Frontal cortex (tissue), 4 donors: ENCODE data around the gene CLEC18B. TPM values are rescaled to one million over a fixed set of nuclear protein-coding genes. Genes with fewer than 3 reads are reported as not detected.
A peak's percentile ranks its signal among the peaks of the same experiment; 100 is the strongest.
"Not testable (repeated sequence)": the region's sequence is repeated elsewhere in the genome, so short reads cannot be mapped to it uniquely, and the experiment has no call there.

Experiments used
- DNase-seq, 2 donors: peaks; one replicate each; pipeline ENCODE4 v3.0.0; 2012; ENCODE audit warnings: low spot score in 2 of 2
- FAIRE-seq: peaks from 2 replicates; lab custom pipeline; 2012; peaks lifted over from hg19 to GRCh38; lab: Jason Lieb, UNC
- total RNA-seq: library from RNA; depleted of rRNA; stranded (reverse); fragments of >200 nt; gene quantifications from one replicate; pipeline ENCODE4 v1.2.3, GENCODE V29; 2014
- donor health status: control.
- donor health status: control.
- donor health status: control.

CLEC18B gene
- total RNA-seq, 1 donor from 2014 or later, result 0.82 TPM

DNA sequence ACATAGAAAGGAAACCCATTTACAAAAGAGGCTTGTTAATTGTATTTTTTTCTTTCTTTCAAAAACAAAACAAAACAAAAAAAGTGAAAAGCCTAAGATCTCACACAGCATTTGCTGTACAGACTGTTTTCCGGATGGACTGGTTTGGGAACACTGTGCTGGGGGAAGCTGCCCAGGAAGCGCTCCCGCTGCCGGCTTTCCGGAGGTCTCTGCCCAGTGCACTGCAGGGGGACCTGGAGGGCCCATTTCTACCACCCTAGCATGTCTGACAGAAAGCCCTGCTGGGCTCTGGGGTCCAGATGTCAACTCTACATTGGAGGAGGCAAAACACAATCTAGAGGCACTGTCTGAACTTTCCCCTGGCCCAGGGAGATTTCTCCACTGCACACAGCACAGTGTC lies 26.3 kb upstream of the CLEC18B start:
- DNase-seq (no peak), FAIRE-seq (no peak)

DNA sequence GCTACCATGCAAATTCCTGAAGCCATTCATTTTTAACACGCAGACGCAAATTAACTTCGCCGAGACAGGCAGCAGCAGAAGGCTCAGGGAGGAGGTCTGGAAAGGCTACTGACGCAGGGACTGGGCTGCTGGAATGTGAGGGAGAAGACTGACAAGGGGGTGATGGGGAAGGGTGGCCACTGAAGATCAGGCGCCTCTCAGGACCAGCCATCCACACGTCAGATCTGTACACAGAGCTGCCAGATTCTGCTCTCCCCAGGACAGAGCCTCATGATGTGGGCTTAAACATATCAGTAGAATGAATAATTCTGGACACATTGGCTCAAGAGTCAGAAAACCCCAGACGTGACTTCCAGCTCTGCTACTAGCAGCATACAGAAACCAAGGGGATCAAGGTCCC lies 25.6 kb upstream of the CLEC18B start:
- FAIRE-seq, result no peak
- no peak for DNase-seq

DNA sequence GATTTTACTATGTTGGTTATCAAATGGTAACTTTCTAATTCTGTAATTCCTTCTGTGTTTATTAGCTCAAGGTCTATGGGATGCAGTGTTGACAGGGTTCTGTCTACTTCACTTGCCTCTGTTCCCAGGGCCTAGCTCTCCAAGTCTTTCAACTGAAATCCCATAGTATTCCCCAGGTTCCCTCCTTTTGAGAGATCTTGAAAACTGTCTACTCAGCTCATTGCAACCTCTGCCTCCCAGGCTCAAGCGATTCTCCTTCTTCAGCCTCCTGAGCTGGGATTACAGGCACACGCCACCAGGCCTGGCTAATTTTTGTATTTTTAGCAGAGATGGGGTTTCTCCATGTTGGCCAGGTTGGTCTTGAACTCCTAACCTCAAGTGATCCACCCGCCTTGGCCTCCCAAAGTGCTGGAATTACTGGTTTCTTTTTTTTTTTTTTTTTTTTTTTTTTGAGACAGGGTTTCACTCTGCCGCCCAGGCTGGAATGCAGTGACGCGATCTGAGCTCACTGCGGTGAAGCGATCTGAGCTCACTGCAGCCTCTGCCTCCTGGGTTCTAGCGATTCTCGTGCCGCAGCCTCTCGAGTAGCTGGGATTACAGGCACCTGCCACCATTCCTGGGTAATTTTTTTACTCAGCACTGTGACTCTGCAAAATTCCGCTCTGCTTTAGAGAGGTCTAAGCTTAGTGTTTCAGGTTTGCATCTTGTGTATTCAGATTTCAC lies 22.5 kb upstream of the CLEC18B start:
- FAIRE-seq, DNase-seq: not testable (repeated sequence)

DNA sequence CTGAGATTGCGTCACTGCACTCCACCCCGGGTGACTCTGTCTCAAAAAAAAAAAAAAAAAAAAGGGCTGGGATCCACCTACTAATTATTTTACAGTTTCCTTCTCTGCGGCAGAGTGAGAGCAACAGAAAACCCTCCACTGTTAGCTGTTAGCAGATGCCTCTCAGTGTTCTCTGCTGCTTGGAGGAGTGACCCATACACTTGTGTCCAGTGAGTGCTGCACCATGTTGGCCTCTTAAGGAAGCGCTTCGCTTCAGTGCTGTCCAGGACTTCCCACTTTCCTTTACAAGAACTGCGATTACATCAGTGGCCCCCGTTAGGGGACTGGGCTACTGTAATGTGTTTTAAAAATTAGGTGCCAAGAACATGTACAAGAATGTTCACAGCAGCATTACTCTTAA lies 18.4 kb upstream of the CLEC18B start:
- no peak for DNase-seq
- no peak for FAIRE-seq

DNA sequence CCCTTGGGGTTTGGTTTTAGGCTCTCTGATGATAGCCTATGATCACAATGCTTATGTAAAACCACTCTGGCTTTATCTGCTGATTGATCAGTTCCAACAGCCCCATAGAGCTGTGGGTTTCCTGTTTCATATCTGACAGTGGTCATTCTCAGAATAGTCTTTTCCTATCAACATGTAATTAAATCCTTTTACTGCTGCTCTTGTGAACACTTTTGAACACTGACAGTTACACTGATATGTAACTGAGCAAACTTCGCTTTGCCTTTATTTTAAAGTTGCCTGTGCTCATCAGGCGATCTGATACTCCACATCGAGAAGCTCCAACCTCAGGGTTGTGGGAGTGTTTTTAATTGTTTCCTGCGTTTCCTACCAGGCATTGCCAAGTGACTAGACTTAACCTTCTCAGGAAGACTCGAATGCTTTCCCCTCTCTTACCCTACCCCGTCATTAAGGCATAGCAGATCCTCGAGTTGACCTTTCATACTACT lies 17.3 kb upstream of the CLEC18B start:
- no peak for FAIRE-seq

DNA sequence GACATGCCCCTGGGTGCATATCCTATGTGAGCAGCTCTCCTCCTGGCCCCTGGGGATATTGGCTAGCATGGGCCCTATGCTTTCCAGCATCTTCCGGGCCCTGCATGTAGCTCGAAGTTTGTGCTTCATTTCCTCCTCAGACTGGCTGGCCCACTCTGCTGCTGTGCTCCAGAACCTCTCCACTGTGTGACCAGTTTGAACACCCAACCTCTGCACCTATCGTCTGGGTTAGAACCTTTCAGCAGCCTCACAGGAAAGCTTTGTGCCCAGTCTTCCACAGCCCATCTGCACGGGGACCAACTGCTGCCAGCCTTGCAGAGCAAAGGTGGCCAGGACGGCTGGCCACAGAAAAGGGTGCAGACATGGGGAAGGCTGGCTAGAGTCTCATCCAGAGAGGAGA lies 10.2 kb upstream of the CLEC18B start:
- FAIRE-seq (no peak), DNase-seq (no peak)

More for the DNA sequence above, 17.3 kb upstream of the CLEC18B start:
- no peak for DNase-seq

DNA sequence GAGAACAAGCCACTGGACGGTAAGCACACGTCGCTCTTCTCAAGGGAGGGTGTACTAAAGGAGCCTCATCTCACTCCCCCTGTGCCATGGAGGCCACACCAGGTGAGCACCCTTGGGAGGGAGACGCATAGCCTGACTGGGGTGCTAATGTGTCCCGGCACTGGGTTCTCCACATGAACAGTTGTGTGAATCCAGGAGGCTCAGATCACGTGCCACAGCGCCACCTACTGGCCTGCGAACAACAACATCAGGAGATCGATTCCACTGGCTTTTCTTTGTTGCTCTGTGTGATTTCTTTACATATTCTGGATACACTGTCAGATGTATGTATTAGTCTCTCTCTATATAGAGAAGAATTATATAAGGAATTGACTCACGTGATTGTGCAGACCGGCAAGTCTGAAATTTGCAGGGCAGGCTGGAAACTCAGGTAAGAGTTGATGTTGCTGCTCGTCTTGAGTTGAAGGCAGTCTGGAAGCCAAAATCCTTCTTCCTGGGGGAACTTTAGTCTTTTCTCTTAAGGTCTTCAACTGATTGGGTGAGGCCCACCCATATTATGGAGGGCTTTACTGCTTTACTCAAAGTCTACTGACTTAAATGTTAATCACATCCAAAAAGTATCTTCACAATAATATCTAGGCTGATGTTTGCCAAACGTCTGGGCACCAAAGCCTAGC lies 8.9 kb upstream of the CLEC18B start:
- FAIRE-seq, result not testable (repeated sequence)
- DNase-seq, result peak in 1 of 2 donors; percentile 28

DNA sequence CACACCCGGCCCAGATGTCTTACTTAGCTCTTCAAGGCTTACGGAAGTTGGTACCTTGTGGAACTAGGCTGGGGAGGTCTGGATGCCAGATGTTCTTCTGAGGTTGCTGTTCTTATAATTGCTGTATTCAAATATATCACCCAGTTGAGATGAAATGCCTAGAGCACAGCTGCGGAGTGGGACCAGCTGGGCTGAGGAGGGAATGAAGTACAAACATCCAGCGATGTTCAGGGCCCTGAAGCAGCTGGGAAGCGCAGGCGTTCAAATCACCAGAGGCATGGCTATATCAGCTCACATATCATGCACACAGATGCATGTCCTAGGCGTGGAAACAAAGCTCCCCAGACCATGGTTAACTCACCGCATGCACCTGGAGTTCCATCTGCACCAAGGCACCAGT lies 7.2 kb upstream of the CLEC18B start:
- FAIRE-seq, DNase-seq: not testable (repeated sequence)

DNA sequence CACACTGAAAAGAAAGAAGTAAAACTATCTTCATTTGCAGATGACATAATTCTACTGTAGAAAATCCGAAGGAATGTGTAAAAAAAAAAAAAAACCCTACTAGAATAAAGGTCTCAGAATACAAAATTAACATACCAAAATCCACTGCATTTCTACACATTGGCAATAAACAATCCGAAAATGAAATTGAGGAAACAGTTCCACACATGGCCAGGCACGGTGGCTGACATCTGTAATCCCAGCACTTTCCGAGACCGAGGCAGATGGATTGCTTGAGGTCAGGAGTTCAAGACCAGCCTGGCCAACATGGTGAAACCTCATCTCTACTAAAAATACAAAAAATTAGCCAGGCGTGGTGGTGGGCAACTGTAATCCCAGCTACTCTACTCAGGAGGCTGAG lies 4.5 kb upstream of the CLEC18B start:
- FAIRE-seq, DNase-seq: not testable (repeated sequence)

DNA sequence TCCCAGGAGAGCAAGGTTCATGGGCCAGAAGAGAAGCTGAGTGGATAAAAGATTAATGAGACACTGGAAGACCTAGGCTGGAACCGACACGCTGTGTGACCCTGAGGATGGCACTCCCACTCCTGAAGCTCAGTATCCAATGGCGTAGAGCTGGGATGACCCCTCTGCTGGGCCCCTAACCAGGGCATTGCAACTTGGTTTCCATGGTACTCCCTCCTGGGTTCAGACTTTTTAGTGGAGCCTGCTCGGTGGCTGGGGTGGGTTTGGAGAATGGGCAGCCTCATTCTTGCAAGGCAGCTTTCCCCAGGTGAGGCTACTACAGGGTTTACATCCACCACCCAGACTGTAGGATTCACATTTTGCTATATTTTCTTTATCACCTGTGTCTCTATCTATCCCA lies 2.4 kb upstream of the CLEC18B start:
- FAIRE-seq, DNase-seq: not testable (repeated sequence)

DNA sequence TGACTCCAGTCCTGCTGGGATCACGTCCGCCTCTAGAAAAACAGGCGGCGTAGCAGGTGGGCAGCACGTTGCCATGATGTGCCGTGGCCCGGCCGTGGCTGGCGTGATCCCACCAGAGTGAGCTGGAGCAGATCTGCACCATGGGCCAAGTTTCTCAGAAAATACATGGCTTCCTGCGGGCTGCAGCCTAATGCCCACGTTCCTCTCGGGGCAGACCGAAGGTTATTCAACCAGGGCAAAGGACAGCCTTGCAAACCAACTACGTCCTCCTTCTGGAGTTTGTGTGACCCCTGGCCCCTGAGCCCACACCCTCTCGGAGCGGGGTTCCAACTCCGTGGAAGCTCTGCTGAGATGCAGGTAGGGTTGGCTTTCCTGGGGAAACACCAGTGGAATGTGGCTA lies 808 bp upstream of the CLEC18B start:
- FAIRE-seq, DNase-seq: not testable (repeated sequence)

DNA sequence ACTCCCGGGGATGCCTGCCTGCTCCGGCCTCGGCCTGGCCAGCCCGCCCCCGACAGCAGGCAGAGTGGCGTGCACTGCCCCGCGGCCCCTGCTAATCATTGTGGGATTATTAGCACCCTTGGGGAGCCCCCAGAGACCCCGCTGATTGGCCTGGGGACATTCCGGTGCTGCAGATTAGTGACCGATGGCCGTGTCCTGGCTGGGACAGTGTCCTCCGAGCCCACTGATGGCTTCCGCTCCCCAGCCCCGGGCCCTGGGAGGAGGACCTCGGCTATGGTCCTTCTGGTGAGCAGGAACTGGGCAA lies 156 bp upstream of the CLEC18B start:
- FAIRE-seq, DNase-seq: not testable (repeated sequence)

DNA sequence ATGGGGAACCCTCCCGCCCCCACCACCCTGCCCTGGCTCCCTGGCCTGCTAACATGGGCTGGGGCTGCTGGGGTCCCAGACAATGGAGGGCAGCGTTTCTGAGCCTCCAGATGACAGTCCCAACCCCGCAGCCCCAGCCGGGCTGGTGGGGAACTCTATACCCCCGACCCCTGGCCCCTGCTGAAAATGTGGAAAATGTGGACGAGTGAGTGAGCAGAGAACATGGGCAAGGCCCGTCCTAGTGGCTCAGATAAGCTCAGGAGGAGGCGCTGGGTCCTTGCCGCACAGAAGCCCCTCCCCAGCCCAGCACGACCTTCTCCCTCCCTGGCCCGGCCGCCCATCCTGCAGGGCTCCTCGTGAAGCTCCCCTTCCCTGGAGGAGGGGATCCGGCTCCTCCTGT lies 1.5 kb downstream of the CLEC18B start:
- FAIRE-seq, DNase-seq: not testable (repeated sequence)

DNA sequence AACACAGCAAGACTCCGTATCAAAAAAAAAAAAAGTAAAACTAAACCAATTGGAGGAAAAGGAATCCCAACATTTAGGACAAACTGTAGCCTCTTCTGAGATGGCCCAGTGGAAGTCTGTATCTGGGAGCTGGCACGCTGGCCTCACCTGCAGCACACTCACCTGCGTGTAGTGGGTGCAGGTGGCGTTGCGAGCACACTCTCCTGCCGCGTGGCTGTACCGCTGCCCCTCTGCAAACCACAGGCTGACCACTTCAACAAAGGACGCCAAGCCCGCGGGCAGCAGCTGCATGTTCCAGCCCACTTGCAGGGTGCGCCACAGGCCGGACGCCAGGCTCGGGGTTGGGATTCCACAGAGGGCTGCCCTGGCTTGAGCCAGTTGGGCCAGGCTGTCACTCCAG lies 3.4 kb downstream of the CLEC18B start:
- not testable (repeated sequence) for FAIRE-seq, DNase-seq

DNA sequence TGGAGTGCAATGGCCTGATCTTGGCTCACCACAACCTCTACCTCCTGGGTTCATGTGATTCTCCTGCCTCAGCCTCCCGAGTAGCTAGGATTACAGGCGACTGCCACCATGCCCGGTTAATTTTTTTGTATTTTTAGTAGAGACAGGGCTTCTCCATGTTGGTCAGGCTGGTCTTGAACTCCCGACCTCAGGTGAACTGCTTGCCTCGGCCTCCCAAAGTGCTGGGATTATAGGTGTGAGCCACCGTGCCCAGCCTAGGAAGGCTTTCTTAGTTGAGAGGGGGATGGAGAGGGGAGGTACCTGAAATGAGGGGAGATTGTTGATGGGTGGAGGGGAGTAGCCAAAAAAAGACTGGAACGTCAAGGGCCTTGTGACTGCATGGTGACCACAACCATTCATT lies 7.4 kb downstream of the CLEC18B start:
- DNase-seq, FAIRE-seq: not testable (repeated sequence)

DNA sequence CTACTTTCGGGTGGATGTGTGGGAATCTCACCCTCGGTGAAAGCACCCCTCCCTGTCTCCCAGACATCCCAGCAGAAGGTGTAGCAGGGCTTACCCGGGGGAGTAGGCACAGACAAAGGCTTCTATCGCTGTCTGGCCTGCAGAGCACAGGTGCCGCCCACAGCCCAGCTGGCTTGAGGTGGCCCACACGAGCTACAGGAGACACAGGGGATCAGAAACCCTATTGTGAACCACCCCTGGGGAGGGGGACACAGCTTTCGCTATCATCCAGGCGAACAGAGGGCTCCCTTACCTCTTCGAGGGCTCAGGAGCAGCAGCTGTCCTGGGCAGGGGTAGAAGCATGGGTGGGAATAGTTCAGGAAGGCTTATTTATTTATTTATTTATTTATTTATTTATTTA lies 7.8 kb downstream of the CLEC18B start:
- not testable (repeated sequence) for FAIRE-seq, DNase-seq

DNA sequence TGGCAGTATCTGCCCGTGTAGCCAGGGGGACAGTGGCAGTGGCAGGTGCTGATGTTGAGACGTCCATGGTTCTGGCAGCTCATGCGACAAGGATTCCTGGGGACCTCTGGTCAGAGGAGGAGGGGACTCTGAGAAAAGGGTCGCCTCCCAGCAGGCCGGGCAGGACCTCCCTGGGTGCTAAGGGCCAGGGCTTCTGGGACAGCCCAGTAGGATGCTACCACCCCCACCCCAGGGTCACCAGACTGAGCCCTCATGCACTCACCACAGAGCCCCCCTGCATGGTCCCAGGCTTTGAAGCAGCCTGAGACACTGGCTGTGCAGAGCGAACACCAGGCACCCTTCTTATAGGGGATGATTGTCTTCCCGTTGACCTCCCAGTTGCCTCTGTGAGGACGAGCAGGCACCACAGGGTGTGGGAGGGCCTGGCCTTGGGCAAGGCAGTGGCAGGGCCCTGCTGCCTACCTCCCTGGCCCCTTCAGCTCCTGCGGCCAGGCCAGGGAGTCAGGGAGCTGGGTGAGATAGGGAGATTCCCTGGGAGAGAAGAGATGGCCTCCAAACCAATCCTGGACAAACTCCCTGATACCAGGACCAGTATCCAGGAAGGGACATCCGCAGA lies 8.4 kb downstream of the CLEC18B start:
- not testable (repeated sequence) for FAIRE-seq, DNase-seq

DNA sequence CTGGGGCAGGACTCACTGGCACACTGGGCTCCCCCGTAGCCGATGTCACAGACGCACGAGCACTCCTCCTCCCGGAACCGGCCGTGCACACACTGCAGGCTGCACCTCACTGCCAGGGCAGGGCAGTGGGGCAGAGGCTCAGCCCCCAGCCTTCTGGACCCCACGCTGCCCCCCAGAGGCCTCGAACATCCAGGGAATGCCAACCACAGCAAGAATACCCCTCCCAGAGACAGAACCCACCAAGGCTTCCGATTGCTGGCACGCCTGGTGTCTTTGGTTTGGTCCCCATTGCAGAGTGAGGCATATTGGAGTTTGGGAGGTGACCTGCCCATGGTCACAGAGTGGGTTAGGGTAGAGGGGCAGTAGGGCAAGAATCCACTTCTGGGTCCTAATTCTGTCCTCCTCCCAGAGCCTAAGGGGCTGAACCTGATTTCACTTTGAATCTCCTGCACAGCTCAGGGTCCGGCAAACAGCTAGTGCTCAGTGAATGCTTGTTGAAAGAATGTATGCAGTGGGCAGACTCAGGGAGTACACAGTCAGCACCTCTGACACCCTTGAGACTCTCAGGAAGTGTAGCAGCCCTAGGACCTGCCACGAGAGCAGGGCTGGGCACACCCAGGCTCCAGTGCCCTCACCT lies 9.0 kb downstream of the CLEC18B start:
- not testable (repeated sequence) for FAIRE-seq, DNase-seq

DNA sequence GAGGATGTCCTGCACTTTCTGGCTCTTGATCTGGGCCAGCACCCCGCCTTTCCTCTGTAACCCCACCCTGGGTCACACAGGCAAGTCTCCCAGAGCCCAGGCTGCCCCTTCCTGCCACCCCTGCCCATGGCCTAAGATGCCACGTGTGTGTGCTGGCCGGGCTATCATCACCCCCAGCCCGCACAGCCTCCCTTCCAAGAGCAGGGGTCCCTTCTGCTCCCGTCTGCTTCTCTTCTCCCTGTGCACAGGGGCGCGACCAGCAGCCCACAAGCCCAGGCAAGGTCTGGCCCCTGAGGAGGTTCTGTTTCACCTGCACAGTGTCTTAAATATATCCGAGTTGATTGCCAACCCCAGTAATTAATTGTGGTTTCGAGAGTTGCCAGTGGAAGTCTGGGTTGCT lies 10.3 kb downstream of the CLEC18B start:
- not testable (repeated sequence) for FAIRE-seq, DNase-seq
